OCI-LY1 (cell line): ENCODE results near the gene ANKRD16.
A peak's percentile ranks its signal among the peaks of the same experiment; 100 is the strongest.

ENCODE experiments used
- H2AFZ ChIP-seq: fragments of 200-600 bp; sonication (generic), shearing (Covaris generic); 2 replicates; pipeline ENCODE4 v1.6.0; 2014; ENCODE audit warnings: antibody characterized with exemption, mild to moderate bottlenecking, low read length
- H3F3A ChIP-seq: fragments of 200-600 bp; sonication (generic), shearing (Covaris generic); 2 replicates; pipeline ENCODE4 v1.6.0; 2014; ENCODE audit warnings: mild to moderate bottlenecking, antibody characterized with exemption, low read length, moderate library complexity; ENCODE audit not compliant: insufficient read depth
- H3K27ac ChIP-seq: fragments of 200-600 bp; sonication (generic); 2 replicates; pipeline ENCODE4 v1.5.1; 2014; ENCODE audit warnings: low read length, mixed run types, mild to moderate bottlenecking, low read depth; ENCODE audit not compliant: poor library complexity, severe bottlenecking
- H3K27me3 ChIP-seq: fragments of 200-600 bp; sonication (generic); 2 replicates; pipeline ENCODE4 v1.6.0; 2014; ENCODE audit warnings: antibody characterized with exemption, mild to moderate bottlenecking, low read length, moderate library complexity; ENCODE audit not compliant: insufficient read depth
- H3K36me3 ChIP-seq: fragments of 200-600 bp; sonication (generic); 2 replicates; pipeline ENCODE4 v1.6.1; 2014; ENCODE audit warnings: mild to moderate bottlenecking, antibody characterized with exemption, low read length, moderate library complexity, mixed read lengths; ENCODE audit not compliant: insufficient read depth
- H3K4me1 ChIP-seq: fragments of 200-600 bp; sonication (generic); 2 replicates; pipeline ENCODE4 v1.5.1; 2014; ENCODE audit warnings: mild to moderate bottlenecking, low read length, moderate library complexity; ENCODE audit not compliant: insufficient read depth, severe bottlenecking
- H3K4me2 ChIP-seq: fragments of 200-600 bp; sonication (generic), shearing (Covaris generic); 2 replicates; pipeline ENCODE4 v1.6.1; 2014; ENCODE audit warnings: low read length
- H3K4me3 ChIP-seq: fragments of 200-600 bp; sonication (generic); 2 replicates; pipeline ENCODE4 v1.5.1; 2014; ENCODE audit warnings: low read length, low read depth, mild to moderate bottlenecking, mixed read lengths; ENCODE audit not compliant: poor library complexity, severe bottlenecking
- H3K79me2 ChIP-seq: fragments of 200-600 bp; shearing (Covaris generic); 2 replicates; pipeline ENCODE4 v1.6.1; 2016; ENCODE audit warnings: mixed run types, low read length, mixed read lengths; ENCODE audit not compliant: insufficient read depth
- H3K9ac ChIP-seq: fragments of 200-600 bp; sonication (generic), shearing (Covaris generic); 2 replicates; pipeline ENCODE4 v1.6.1; 2014; ENCODE audit warnings: mild to moderate bottlenecking, low read length, mixed read lengths
- H3K9me2 ChIP-seq: fragments of 200-600 bp; sonication (generic), shearing (Covaris generic); 2 replicates; pipeline ENCODE4 v1.6.1; 2014; ENCODE audit warnings: low read depth, mild to moderate bottlenecking, low read length, mixed read lengths
- H3K9me3 ChIP-seq: fragments of 200-600 bp; shearing (Covaris generic); 2 replicates; pipeline ENCODE4 v1.6.1; 2014; ENCODE audit warnings: low read length, mixed read lengths
- H4K20me1 ChIP-seq: fragments of 200-600 bp; sonication (generic), shearing (Covaris generic); 2 replicates; pipeline ENCODE4 v1.6.0; 2016; ENCODE audit warnings: mild to moderate bottlenecking, low read length; ENCODE audit not compliant: insufficient read depth
- CTCF ChIP-seq: fragments of 200-600 bp; sonication (generic), shearing (Covaris generic); IDR thresholded peaks from 2 replicates; pipeline ENCODE4 v1.5.1; 2017; ENCODE audit warnings: mild to moderate bottlenecking, antibody characterized with exemption, low read length, moderate library complexity, mixed read lengths
- EZH2 ChIP-seq: fragments of 200-600 bp; sonication (generic), shearing (Covaris generic); IDR thresholded peaks from 2 replicates; pipeline ENCODE4 v1.8.0; 2017; ENCODE audit warnings: borderline replicate concordance, mixed run types, mild to moderate bottlenecking, antibody characterized with exemption, low read length, moderate library complexity, mixed read lengths

ANKRD16 gene

GRCh38 chr10:5818048-5818331 lies 71.7 kb downstream of the ANKRD16 start:
- H3K79me2 ChIP-seq, result peaks cover 12% of the 10 kb centered on the region; the same call in 1 of the 2 replicates
- no peaks in the 10 kb centered on the region for H4K20me1 ChIP-seq
- H3K9me2 ChIP-seq, result no peaks in the 10 kb centered on the region
- peaks cover 58% of the 10 kb centered on the region for H3K4me1 ChIP-seq
- H3K4me3 ChIP-seq, result no peak overlapping the region
- no peak overlapping the region for H3K4me2 ChIP-seq
- H3K9me3 ChIP-seq, result no peaks in the 10 kb centered on the region
- no peaks in the 10 kb centered on the region for H3K36me3 ChIP-seq
- H3K9ac ChIP-seq, result no peak overlapping the region
- TF ChIP-seq EZH2 (no peak), CTCF (no peak)
- H2AFZ ChIP-seq, result no peak overlapping the region
- no peaks in the 10 kb centered on the region for H3K27me3 ChIP-seq
- peak overlapping the region; percentile 91 for H3K27ac ChIP-seq
- H3F3A ChIP-seq, result no peaks in the 10 kb centered on the region

- Histone ChIP-seq H3K9me2 (no peaks in the 10 kb centered on the region), H3K9me3 (no peaks in the 10 kb centered on the region), H4K20me1 (no peaks in the 10 kb centered on the region), H3K79me2 (peaks cover 17% of the 10 kb centered on the region), H3K27me3 (no peaks in the 10 kb centered on the region), H3K27ac (peak overlapping the region; percentile 91), H3K4me3 (no peak overlapping the region), H3K36me3 (0 out of 2 replicates have a peak, but pooled peaks cover 1% of the 10 kb centered on the region), H3K4me1 (peaks cover 58% of the 10 kb centered on the region), H2AFZ (no peak overlapping the region), H3K4me2 (no peak overlapping the region), H3K9ac (no peak overlapping the region), H3F3A (no peaks in the 10 kb centered on the region)
- TF ChIP-seq CTCF, result no peak
- TF ChIP-seq EZH2, result no peak
These were observed 72.2 kb downstream of the ANKRD16 start for GRCh38 chr10:5817322-5818047.

GRCh38 chr10:5816170-5816569 lies 73.5 kb downstream of the ANKRD16 start:
- no peaks in the 10 kb centered on the region for H3K9me2 ChIP-seq
- no peaks in the 10 kb centered on the region for H3K27me3 ChIP-seq
- H4K20me1 ChIP-seq, result 0 out of 2 replicates have a peak, but pooled peaks cover 3% of the 10 kb centered on the region
- peak overlapping the region; percentile 28; the same call in 1 of the 2 replicates for H3K4me2 ChIP-seq
- peaks cover 30% of the 10 kb centered on the region for H3K79me2 ChIP-seq
- H3K9ac ChIP-seq, result peak overlapping the region; percentile 16; the same call in 1 of the 2 replicates
- no peak overlapping the region for H3K4me3 ChIP-seq
- H3K27ac ChIP-seq, result peak overlapping the region; percentile 91
- no peaks in the 10 kb centered on the region for H3K9me3 ChIP-seq
- peaks cover 68% of the 10 kb centered on the region for H3K4me1 ChIP-seq
- H2AFZ ChIP-seq, result no peak overlapping the region
- H3F3A ChIP-seq, result no peaks in the 10 kb centered on the region
- peaks cover 9% of the 10 kb centered on the region; the same call in 1 of the 2 replicates for H3K36me3 ChIP-seq
- no peak for TF ChIP-seq CTCF
- no peak for TF ChIP-seq EZH2
